Activated CD8-positive, alpha-beta memory T cell treated with anti-CD3 and anti-CD28 coated beads, Interleukin-2, amount 10 ng/mL, durations not matched to agents 7 days and 5 days (primary cell): ENCODE data around the gene DSTYK. TPM values are rescaled to one million over a fixed set of nuclear protein-coding genes. Genes with fewer than 3 reads are reported as not detected.

Source experiments
- ATAC-seq: fragments of 150-1000 bp; cut with Tn5 transposase; one replicate; pipeline ENCODE4 v1.10.0; 2021; ENCODE audit warnings: moderate library complexity
- CTCF ChIA-PET: fragments of 350-600 bp; sonication (Branson Sonifier 250); formaldehyde crosslinking; loops from one replicate; lab custom pipeline; 2021; ENCODE audit warnings: antibody characterized with exemption; lab: Charles Lee
- DNase-seq: peaks from one replicate; pipeline ENCODE4 v3.0.0-alpha.2; 2020
- H3K27ac Mint-ChIP-seq: one replicate; pipeline ENCODE4 v1.8.0; 2021; ENCODE audit warnings: mild to moderate bottlenecking, mixed read lengths
- H3K27me3 Mint-ChIP-seq: one replicate; pipeline ENCODE4 v1.8.0; 2021; ENCODE audit warnings: mixed read lengths
- H3K36me3 Mint-ChIP-seq: one replicate; pipeline ENCODE4 v1.8.0; 2021; ENCODE audit warnings: mild to moderate bottlenecking, mixed read lengths
- H3K4me1 Mint-ChIP-seq: one replicate; pipeline ENCODE4 v1.8.0; 2021; ENCODE audit warnings: mixed read lengths
- H3K4me3 Mint-ChIP-seq: one replicate; pipeline ENCODE4 v1.8.0; 2021; ENCODE audit warnings: mild to moderate bottlenecking, moderate library complexity, mixed read lengths
- H3K9me3 Mint-ChIP-seq: one replicate; pipeline ENCODE4 v1.8.0; 2022; ENCODE audit warnings: low read depth, mixed read lengths
- total RNA-seq, 2 experiments: library from RNA; stranded (reverse); gene quantifications; one replicate each; pipeline ENCODE4 v1.2.3, GENCODE V29; 2021

Gene DSTYK
- total RNA-seq, 2 experiments from 2014 or later = 8.7 to 11.6 TPM

DNA sequence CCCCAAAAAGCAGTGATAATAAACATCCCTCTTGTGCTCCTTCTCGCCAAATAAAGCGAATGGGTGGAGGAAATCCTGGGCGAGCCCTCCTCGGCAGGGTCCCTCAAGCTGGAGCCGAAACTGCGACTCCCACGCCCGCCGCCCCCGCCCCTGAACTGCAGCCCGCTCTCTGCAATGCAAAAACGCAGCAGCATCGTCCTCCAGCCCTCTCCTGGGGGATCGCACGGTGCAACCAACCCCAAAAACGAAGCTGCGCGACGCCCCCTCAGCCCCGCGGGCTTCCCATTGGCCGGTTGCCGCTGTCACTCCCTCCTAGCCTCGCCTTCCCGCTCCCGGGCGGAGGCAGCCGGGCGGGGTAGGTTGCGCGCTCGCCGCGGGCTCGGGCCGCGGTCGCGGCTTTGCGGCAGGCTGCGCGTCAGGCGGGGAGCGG, 16.1 kb upstream of the DSTYK start, which contains the start of gene TMCC2:
TSS of gene TMCC2 (plus strand) at position 363 of the 430 bp plus-strand sequence. CDS start 619 bp downstream, outside the sequence.
- H3K4me1 Mint-ChIP-seq = peaks cover 44% of the 10 kb centered on the region
- peak; percentile 95 for ATAC-seq
- peak within 1 kb of the TSS; percentile 75 for H3K27ac Mint-ChIP-seq
- peak; percentile 90 for DNase-seq
- peak within 1 kb of the TSS; percentile 91 for H3K4me3 Mint-ChIP-seq
- no peaks in the 10 kb centered on the region for H3K36me3 Mint-ChIP-seq
- CTCF ChIA-PET = interaction anchor here (0.6 to 10.6 kb wide), 22 partner anchors 9 to 493 kb away, joined by 3 to 207 read pairs (median 6); partner anchors contain the start of genes DSTYK, NUAK2 and RBBP5
- H3K27me3 Mint-ChIP-seq = peaks cover 48% of the 10 kb centered on the region
- no peaks in the 10 kb centered on the region for H3K9me3 Mint-ChIP-seq

GRCh38 chr1:205226868-205227583, 15.5 kb upstream of the DSTYK start:
- ATAC-seq (no peak), DNase-seq (no peak)
- peaks cover 48% of the 10 kb centered on the region for H3K27me3 Mint-ChIP-seq
- H3K27ac Mint-ChIP-seq = no peak overlapping the region
- peak overlapping the region; percentile 75 for H3K4me3 Mint-ChIP-seq
- CTCF ChIA-PET = interaction anchor here (0.7 to 10.6 kb wide), 12 partner anchors 9 to 238 kb away, joined by 3 to 207 read pairs (median 6); partner anchors contain the start of genes DSTYK, NUAK2 and RBBP5
- no peaks in the 10 kb centered on the region for H3K36me3 Mint-ChIP-seq
- peaks cover 38% of the 10 kb centered on the region for H3K4me1 Mint-ChIP-seq
- H3K9me3 Mint-ChIP-seq = no peaks in the 10 kb centered on the region

- H3K27ac Mint-ChIP-seq = no peak overlapping the region
- H3K9me3 Mint-ChIP-seq = no peaks in the 10 kb centered on the region
- no peaks in the 10 kb centered on the region for H3K36me3 Mint-ChIP-seq
- H3K4me3 Mint-ChIP-seq = peak overlapping the region; percentile 75
- H3K4me1 Mint-ChIP-seq = peaks cover 33% of the 10 kb centered on the region
- DNase-seq (no peak), ATAC-seq (no peak)
- H3K27me3 Mint-ChIP-seq = peaks cover 55% of the 10 kb centered on the region
- CTCF ChIA-PET = interaction anchor here (0.7 to 10.6 kb wide), 4 partner anchors 15 to 103 kb away, joined by 3 to 207 read pairs (median 18); partner anchors contain the start of genes DSTYK and RBBP5
These were observed 14.6 kb upstream of the DSTYK start for GRCh38 chr1:205225901-205226765.

GRCh38 chr1:205224736-205225135, 13.2 kb upstream of the DSTYK start:
- DNase-seq = no peak
- CTCF ChIA-PET = interaction anchor here (2.6 to 10.6 kb wide), 2 partner anchors 14 to 33 kb away, joined by 8 to 207 read pairs; partner anchors contain the start of gene DSTYK
- Mint-ChIP-seq H3K4me3 (no peak overlapping the region), H3K36me3 (no peaks in the 10 kb centered on the region), H3K27ac (no peak overlapping the region), H3K4me1 (peaks cover 22% of the 10 kb centered on the region), H3K27me3 (peaks cover 55% of the 10 kb centered on the region), H3K9me3 (no peaks in the 10 kb centered on the region)
- ATAC-seq = no peak

DNA sequence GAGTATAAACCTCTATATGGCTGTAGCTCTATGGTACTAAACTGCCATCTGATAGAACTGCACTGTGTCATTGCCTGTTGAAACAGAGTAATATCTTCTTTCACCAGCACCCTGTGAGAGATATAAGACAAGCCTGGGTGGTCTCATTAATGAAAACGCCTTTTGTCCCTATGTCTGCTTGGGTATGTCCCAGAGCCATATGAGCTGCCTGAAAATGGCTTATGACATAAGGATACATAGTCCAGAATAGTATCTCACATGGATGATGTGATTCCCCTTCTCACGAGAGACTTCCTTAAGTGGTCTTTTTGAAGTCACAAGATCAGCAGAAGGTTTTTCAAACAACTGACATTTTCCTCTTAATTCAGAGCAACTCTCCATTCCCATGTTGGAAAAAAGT, 8.9 kb upstream of the DSTYK start:
- peaks cover 38% of the 10 kb centered on the region for H3K27me3 Mint-ChIP-seq
- CTCF ChIA-PET = interaction anchor here (1.0 to 1.2 kb wide), 3 partner anchors 35 to 134 kb away, joined by 3 to 4 read pairs (median 3); no protein-coding TSS in a partner anchor
- ATAC-seq (no peak), DNase-seq (no peak)
- H3K27ac Mint-ChIP-seq = no peak overlapping the region
- no peak overlapping the region for H3K4me3 Mint-ChIP-seq
- H3K4me1 Mint-ChIP-seq = peaks cover 5% of the 10 kb centered on the region
- no peaks in the 10 kb centered on the region for H3K9me3 Mint-ChIP-seq
- no peaks in the 10 kb centered on the region for H3K36me3 Mint-ChIP-seq

DNA sequence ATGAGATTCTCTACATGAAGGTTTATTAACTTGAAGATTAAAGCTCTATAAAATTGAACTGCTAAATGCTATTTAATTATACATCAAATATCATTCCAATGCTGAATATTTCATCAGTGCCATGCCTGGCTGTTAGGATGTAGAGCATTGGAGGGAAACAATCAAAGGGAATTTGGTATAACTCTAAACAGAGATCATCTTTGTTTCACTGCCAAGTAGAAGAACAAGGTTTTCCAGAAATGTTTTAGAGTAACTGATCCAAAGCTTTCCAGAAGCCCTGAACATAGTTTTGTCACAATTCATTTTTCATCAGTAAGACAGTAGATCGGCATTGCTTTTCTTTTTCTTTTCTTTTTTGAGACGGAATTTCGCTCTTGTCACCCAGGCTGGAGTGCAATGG, 5.9 kb upstream of the DSTYK start:
- Mint-ChIP-seq H3K27ac (no peak overlapping the region), H3K36me3 (no peaks in the 10 kb centered on the region), H3K27me3 (peaks cover 18% of the 10 kb centered on the region), H3K9me3 (no peaks in the 10 kb centered on the region), H3K4me3 (no peak overlapping the region), H3K4me1 (peaks cover 19% of the 10 kb centered on the region)
- CTCF ChIA-PET = interaction anchor here (2.5 kb wide), 1 partner anchor 10 kb away, joined by 6 read pairs; the partner anchor contains the start of gene TMCC2
- ATAC-seq (no peak), DNase-seq (no peak)

DNA sequence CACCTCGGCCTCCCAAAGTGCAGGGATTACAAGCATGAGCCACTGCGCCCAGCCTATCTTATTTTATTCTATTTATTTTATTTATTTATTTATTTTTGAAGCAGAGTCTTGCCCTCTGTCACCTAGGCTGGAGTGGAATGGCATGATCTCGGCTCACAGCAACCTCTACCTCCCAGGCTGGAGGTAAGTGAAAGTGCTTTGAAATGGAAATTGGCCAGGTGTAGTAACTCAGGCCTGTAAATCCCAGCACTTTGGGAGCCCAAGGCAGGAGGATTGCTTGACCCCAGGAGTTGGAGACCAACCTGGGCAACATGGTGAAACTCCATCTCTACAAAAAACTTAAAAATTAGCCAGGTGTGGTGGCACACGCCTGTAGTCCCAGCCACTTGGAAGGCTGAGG, 5.1 kb upstream of the DSTYK start:
- DNase-seq = no peak
- CTCF ChIA-PET = interaction anchor here (2.6 kb wide), 1 partner anchor 12 kb away, joined by 12 read pairs; the partner anchor contains the start of gene TMCC2
- H3K27ac Mint-ChIP-seq = no peak overlapping the region

GRCh38 chr1:205214756-205215155, 3.3 kb upstream of the DSTYK start:
- Mint-ChIP-seq H3K27ac (no peak overlapping the region), H3K36me3 (no peaks in the 10 kb centered on the region), H3K4me1 (peaks cover 37% of the 10 kb centered on the region), H3K4me3 (peak overlapping the region; percentile 9), H3K27me3 (peaks cover 11% of the 10 kb centered on the region), H3K9me3 (no peaks in the 10 kb centered on the region)
- CTCF ChIA-PET = interaction anchor here (1.5 to 2.6 kb wide), 2 partner anchors 13 to 42 kb away, joined by 4 to 12 read pairs; partner anchors contain the start of gene TMCC2
- DNase-seq (no peak), ATAC-seq (no peak)

More for the DNA sequence above, 5.1 kb upstream of the DSTYK start:
- Mint-ChIP-seq H3K36me3 (no peaks in the 10 kb centered on the region), H3K9me3 (no peaks in the 10 kb centered on the region), H3K4me3 (no peak overlapping the region), H3K27me3 (peaks cover 13% of the 10 kb centered on the region), H3K4me1 (peaks cover 27% of the 10 kb centered on the region)
- no peak for ATAC-seq

DNA sequence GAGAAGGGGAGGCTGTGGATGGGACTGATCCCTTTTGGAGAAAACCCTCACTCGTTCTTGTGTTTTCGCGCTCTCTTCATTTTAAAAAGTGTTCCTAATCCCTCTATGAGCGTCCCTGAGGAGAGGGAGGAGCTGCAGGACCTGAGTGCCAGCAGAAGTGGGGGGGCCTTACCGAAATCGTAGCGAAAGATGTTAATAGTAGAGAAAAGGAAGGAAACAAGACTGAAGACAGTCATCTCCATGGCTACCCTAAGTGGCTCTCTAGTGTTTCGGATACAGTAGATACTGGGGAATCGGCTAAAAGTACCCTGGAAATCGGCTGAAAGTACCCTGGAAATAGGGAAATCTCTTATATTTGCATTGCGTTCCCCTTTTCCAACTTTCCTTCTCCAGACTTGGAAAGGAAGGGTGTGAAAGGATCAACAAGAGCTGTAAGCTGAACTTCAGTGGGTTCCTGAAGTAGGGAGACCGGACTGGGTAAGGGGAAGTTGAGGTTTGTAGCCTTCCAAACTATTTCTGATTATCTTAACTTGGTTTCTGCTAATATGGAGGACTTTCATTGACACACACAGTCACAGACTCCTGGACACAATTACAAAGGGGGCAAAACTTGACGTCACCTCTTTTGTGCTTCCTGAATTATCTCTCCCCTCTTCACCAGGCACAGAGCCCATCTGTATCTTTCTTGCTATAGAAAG, 486 bp upstream of the DSTYK start:
- ATAC-seq (no peak), DNase-seq (no peak)
- CTCF ChIA-PET = interaction anchor here (1.0 to 2.5 kb wide), 5 partner anchors 13 to 90 kb away, joined by 3 to 14 read pairs (median 8); partner anchors contain the start of genes RBBP5 and TMCC2
- Mint-ChIP-seq H3K27ac (peak overlapping the region; percentile 88), H3K4me1 (peaks cover 49% of the 10 kb centered on the region), H3K36me3 (no peaks in the 10 kb centered on the region), H3K9me3 (no peaks in the 10 kb centered on the region), H3K4me3 (peak overlapping the region; percentile 89), H3K27me3 (peaks cover under 1% of the 10 kb centered on the region)

GRCh38 chr1:205210756-205211168, 740 bp downstream of the DSTYK start:
- Mint-ChIP-seq H3K9me3 (no peaks in the 10 kb centered on the region), H3K4me1 (peaks cover 49% of the 10 kb centered on the region)

DNA sequence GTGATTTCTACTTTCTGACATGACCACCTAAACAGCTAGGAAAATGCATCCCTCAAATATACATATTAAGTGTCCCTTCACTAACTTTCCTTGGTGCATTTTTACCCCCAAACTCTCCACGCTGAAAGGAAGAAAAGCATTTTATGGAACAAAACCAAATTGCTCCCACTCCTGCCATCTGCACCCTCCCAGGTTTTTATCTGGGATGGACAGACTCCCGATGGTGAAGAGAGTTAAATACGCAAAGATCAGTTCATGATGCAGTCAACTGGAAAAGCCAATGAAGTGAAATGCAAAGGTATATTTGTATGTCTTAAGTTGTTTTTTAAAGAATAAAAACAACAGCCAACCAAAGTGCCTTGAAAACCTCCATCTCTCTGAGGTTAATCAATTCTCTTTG, 2.7 kb downstream of the DSTYK start:
- peaks cover 48% of the 10 kb centered on the region for H3K4me1 Mint-ChIP-seq
- CTCF ChIA-PET = no interaction called here
- no peak overlapping the region for H3K27ac Mint-ChIP-seq
- no peaks in the 10 kb centered on the region for H3K9me3 Mint-ChIP-seq
- H3K4me3 Mint-ChIP-seq = no peak overlapping the region
- no peak for ATAC-seq
- no peak for DNase-seq
- no peaks in the 10 kb centered on the region for H3K27me3 Mint-ChIP-seq
- no peaks in the 10 kb centered on the region for H3K36me3 Mint-ChIP-seq

More at GRCh38 chr1:205210756-205211168, 740 bp downstream of the DSTYK start:
- H3K27me3 Mint-ChIP-seq = no peaks in the 10 kb centered on the region
- CTCF ChIA-PET = interaction anchor here (0.9 to 2.5 kb wide), 4 partner anchors 11 to 25 kb away, joined by 3 to 14 read pairs (median 10); partner anchors contain the start of gene TMCC2
- H3K27ac Mint-ChIP-seq = peak overlapping the region; percentile 88
- ATAC-seq (no peak), DNase-seq (no peak)
- peak overlapping the region; percentile 89 for H3K4me3 Mint-ChIP-seq
- H3K36me3 Mint-ChIP-seq = no peaks in the 10 kb centered on the region

- ATAC-seq (no peak), DNase-seq (no peak)
- Mint-ChIP-seq H3K4me3 (no peak overlapping the region), H3K9me3 (no peaks in the 10 kb centered on the region), H3K27ac (no peak overlapping the region), H3K4me1 (peaks cover 46% of the 10 kb centered on the region), H3K27me3 (no peaks in the 10 kb centered on the region), H3K36me3 (no peaks in the 10 kb centered on the region)
- CTCF ChIA-PET = interaction anchor here (1.0 to 1.3 kb wide), 3 partner anchors 23 to 143 kb away, joined by 3 to 5 read pairs (median 3); partner anchors contain the start of gene TMCC2
These were observed 6.4 kb downstream of the DSTYK start for GRCh38 chr1:205205055-205205454.
